ENCODE results near the gene ZFYVE9. TPM values are rescaled to one million over a fixed set of nuclear protein-coding genes. Genes with fewer than 3 reads are reported as not detected.

ZFYVE9 gene
- total RNA-seq, 1 experiment from 2014 or later: 18.0 TPM

- DNase-seq (ENCODE audit: low read depth, low spot score) (no peak), ATAC-seq (no peak)
- peaks cover 5% of the 10 kb centered on the region; the same call in 1 of the 2 replicates for H3K4me1 ChIP-seq (ENCODE audit: control insufficient read depth, insufficient read depth, low read length)
- H3K9me3 ChIP-seq (ENCODE audit: control insufficient read depth, insufficient read depth, low read depth, low read length): no peaks in the 10 kb centered on the region
- POLR2A ChIA-PET: no interaction called here
- intact Hi-C loops (cut with micrococcal nuclease; ENCODE audit: unreplicated experiment) (no loop called here), in situ Hi-C loops (cut with HindIII; ENCODE audit: low pct_unique_long_range_greater_than_20kb, low sequenced_read_pairs) (no loop called here)
- no peaks in the 10 kb centered on the region for H3K27me3 ChIP-seq (ENCODE audit: control insufficient read depth, insufficient read depth, low read length)
- no peak overlapping the region for H3K27ac ChIP-seq (ENCODE audit: low read length)
- CTCF ChIA-PET: interaction anchor here (0.6 kb wide), 1 partner anchor 8 kb away, joined by 3 read pairs; no protein-coding TSS in a partner anchor
- H3K36me3 ChIP-seq (ENCODE audit: control insufficient read depth, insufficient read depth, low read length): peaks cover 26% of the 10 kb centered on the region
- no peak overlapping the region for H3K4me3 ChIP-seq (ENCODE audit: low read depth in 2 of 2, low read length in 2 of 2)
- BruUV-seq (replicated peaks): no TSS peak
- TF ChIP-seq TCF7L2 (IDR thresholded peaks at IDR 0.05; ENCODE audit: low read depth, low read length) (no peak), POLR2AphosphoS5 (IDR thresholded peaks at IDR 0.05; ENCODE audit: low read depth, low read length) (no peak), SIN3A (IDR thresholded peaks at IDR 0.05; ENCODE audit: borderline replicate concordance, insufficient read depth, low read depth, low read length) (no peak)
- TF ChIP-seq, protein P1, sequence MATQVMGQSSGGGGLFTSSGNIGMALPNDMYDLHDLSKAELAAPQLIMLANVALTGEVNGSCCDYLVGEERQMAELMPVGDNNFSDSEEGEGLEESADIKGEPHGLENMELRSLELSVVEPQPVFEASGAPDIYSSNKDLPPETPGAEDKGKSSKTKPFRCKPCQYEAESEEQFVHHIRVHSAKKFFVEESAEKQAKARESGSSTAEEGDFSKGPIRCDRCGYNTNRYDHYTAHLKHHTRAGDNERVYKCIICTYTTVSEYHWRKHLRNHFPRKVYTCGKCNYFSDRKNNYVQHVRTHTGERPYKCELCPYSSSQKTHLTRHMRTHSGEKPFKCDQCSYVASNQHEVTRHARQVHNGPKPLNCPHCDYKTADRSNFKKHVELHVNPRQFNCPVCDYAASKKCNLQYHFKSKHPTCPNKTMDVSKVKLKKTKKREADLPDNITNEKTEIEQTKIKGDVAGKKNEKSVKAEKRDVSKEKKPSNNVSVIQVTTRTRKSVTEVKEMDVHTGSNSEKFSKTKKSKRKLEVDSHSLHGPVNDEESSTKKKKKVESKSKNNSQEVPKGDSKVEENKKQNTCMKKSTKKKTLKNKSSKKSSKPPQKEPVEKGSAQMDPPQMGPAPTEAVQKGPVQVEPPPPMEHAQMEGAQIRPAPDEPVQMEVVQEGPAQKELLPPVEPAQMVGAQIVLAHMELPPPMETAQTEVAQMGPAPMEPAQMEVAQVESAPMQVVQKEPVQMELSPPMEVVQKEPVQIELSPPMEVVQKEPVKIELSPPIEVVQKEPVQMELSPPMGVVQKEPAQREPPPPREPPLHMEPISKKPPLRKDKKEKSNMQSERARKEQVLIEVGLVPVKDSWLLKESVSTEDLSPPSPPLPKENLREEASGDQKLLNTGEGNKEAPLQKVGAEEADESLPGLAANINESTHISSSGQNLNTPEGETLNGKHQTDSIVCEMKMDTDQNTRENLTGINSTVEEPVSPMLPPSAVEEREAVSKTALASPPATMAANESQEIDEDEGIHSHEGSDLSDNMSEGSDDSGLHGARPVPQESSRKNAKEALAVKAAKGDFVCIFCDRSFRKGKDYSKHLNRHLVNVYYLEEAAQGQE (IDR thresholded peaks at IDR 0.05; ENCODE audit: insufficient read depth in 1 of 2, low read depth in 2 of 2, low read length in 1 of 2): no peak
- TF ChIP-seq, protein P2, sequence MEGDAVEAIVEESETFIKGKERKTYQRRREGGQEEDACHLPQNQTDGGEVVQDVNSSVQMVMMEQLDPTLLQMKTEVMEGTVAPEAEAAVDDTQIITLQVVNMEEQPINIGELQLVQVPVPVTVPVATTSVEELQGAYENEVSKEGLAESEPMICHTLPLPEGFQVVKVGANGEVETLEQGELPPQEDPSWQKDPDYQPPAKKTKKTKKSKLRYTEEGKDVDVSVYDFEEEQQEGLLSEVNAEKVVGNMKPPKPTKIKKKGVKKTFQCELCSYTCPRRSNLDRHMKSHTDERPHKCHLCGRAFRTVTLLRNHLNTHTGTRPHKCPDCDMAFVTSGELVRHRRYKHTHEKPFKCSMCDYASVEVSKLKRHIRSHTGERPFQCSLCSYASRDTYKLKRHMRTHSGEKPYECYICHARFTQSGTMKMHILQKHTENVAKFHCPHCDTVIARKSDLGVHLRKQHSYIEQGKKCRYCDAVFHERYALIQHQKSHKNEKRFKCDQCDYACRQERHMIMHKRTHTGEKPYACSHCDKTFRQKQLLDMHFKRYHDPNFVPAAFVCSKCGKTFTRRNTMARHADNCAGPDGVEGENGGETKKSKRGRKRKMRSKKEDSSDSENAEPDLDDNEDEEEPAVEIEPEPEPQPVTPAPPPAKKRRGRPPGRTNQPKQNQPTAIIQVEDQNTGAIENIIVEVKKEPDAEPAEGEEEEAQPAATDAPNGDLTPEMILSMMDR (IDR thresholded peaks at IDR 0.05): no peak
These were observed 218.0 kb downstream of the ZFYVE9 start for GRCh38 chr1:52359676-52360594.

DNA sequence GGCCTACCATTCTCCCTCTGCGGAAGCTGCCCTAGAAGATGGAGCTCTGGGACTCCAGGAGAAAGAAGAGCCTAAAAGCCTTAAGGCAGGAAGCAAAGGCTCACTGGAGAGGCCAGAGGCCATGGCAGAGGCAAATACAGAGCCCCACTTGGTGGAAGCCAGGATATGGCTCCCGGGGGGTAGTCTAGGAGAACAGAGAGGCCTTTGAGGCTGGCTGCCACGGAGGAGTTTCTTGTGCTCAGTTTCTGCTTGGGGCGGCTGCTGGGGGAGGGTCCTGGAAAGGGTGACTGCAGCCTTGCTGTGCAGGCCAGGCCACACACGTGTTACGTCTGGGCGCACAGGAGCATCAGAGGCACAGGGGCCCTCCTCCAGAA is 218.7 kb downstream of the ZFYVE9 start:
- Histone ChIP-seq H3K4me1 (ENCODE audit: control insufficient read depth, insufficient read depth, low read length) (peaks cover 6% of the 10 kb centered on the region; the same call in 1 of the 2 replicates), H3K4me3 (ENCODE audit: low read depth in 2 of 2, low read length in 2 of 2) (no peak overlapping the region), H3K27me3 (ENCODE audit: control insufficient read depth, insufficient read depth, low read length) (no peaks in the 10 kb centered on the region), H3K27ac (ENCODE audit: low read length) (no peak overlapping the region), H3K36me3 (ENCODE audit: control insufficient read depth, insufficient read depth, low read length) (peaks cover 23% of the 10 kb centered on the region), H3K9me3 (ENCODE audit: control insufficient read depth, insufficient read depth, low read depth, low read length) (no peaks in the 10 kb centered on the region)
- ATAC-seq: no peak
- DNase-seq (ENCODE audit: low read depth, low spot score): no peak
- intact Hi-C loops (cut with micrococcal nuclease; ENCODE audit: unreplicated experiment): no loop called here
- ChIA-PET POLR2A (no interaction called here), CTCF (no interaction called here)
- BruUV-seq (replicated peaks): no TSS peak
- in situ Hi-C loops (cut with HindIII; ENCODE audit: low pct_unique_long_range_greater_than_20kb, low sequenced_read_pairs): no loop called here
- TF ChIP-seq, protein P1 (IDR thresholded peaks at IDR 0.05; ENCODE audit: insufficient read depth in 1 of 2, low read depth in 2 of 2, low read length in 1 of 2): no peak
- TF ChIP-seq SIN3A (IDR thresholded peaks at IDR 0.05; ENCODE audit: borderline replicate concordance, insufficient read depth, low read depth, low read length): no peak
- TF ChIP-seq, protein P2 (IDR thresholded peaks at IDR 0.05): no peak
- TF ChIP-seq TCF7L2 (IDR thresholded peaks at IDR 0.05; ENCODE audit: low read depth, low read length): no peak
- no peak for TF ChIP-seq POLR2AphosphoS5 (IDR thresholded peaks at IDR 0.05; ENCODE audit: low read depth, low read length)
